Pancreas (tissue), 10 donors: ENCODE data around the gene SETD9. TPM values are rescaled to one million over a fixed set of nuclear protein-coding genes. Genes with fewer than 3 reads are reported as not detected.

Source experiments
- ATAC-seq, 4 donors: fragments of 200-7000 bp; cut with Tn5 transposase; one replicate each; pipeline versions ENCODE4 v1.8.0 to v1.9.1; 2020; ENCODE audit warnings: mild to moderate bottlenecking in 4 of 4, moderate library complexity in 4 of 4
- DNase-seq, 6 donors: peaks; one replicate each; pipeline ENCODE4 v3.0.0-alpha.2; 2020
- FAIRE-seq: peaks from 2 replicates; lab custom pipeline; 2012; peaks lifted over from hg19 to GRCh38; lab: Jason Lieb, UNC
- H3K27ac ChIP-seq, 4 donors: fragments of 200-600 bp; sonication (generic); 1 replicate in 3 of 4; 2 replicates in 1 of 4; pipeline versions ENCODE4 v1.5.0 to v1.8.0; 2020
- H3K27me3 ChIP-seq, 4 donors: fragments of 200-600 bp; one replicate each; pipeline ENCODE4 v1.8.0; 2021
- H3K36me3 ChIP-seq, 3 donors: fragments of 200-600 bp; sonication (generic) in 1 of 3; one replicate each; pipeline versions ENCODE4 v1.5.0 to v1.8.0; 2020 to 2021
- H3K4me1 ChIP-seq, 3 donors: fragments of 200-600 bp; one replicate each; pipeline ENCODE4 v1.8.0; 2021
- H3K4me3 ChIP-seq, 4 donors: fragments of 200-600 bp; sonication (generic) in 2 of 4; one replicate each; pipeline versions ENCODE4 v1.5.0 to v1.8.0; 2020 to 2021
- H3K9me3 ChIP-seq, 4 donors: fragments of 200-600 bp; one replicate each; pipeline ENCODE4 v1.8.0; 2021
- WGBS, 2 donors: extraction: QIAGEN DNeasy Blood & Tissue Kit; methylation state at CpG; one replicate each; pipeline ENCODE4 v1.1.7; 2013; 5-methylcytosine and 5-hydroxymethylcytosine counted together
- intact Hi-C, 3 donors: fragments of 100-400 bp; cut with DNase I; formaldehyde crosslinking; loops; one replicate each; pipeline versions ENCODE4 v1.11.1 to v1.14.2; 2022
- polyA plus RNA-seq, 2 donors: library from polyadenylated mRNA; stranded (reverse); fragments of 200-250 nt; gene quantifications; one replicate each; pipeline ENCODE4 v1.2.3, GENCODE V29; 2013
- total RNA-seq, 6 donors: library from RNA; stranded (reverse); fragmentation: NEBNext Ultra II Directional in 4 of 6; extraction: Animal tissue kit (Norgen Biotek cat#: 25700) in 4 of 6; gene quantifications; one replicate each; pipeline versions ENCODE4 v1.2.1 to v1.2.4, GENCODE V29; 2021 to 2023
- TF ChIP-seq, protein P1 (sequence below), 4 donors: fragments of 200-600 bp; sonication (generic) in 3 of 4; IDR thresholded peaks; one replicate each; pipeline versions ENCODE4 v1.5.0 to v1.8.0; 2021; ENCODE audit warnings: antibody characterized with exemption in 4 of 4
- donor health status: healthy with polysubstance abuse.
- donor health status: DM: no; HTN: no; CAD: no; lungs with moderate emphysema.
- donor health status: DM: no; HTN: no; CAD: no.
- donor health status: control.
- donor health status: control.
- donor health status: Bipolar disorder and iron deficiency.
- donor health status: DM: yes; HTN: yes; CAD: no.
- donor health status: DM: no; HTN: no; CAD: no.
- donor health status: DM: no; HTN: no; CAD: no.
- donor health status: DM: yes; HTN: yes; CAD: no.

Gene SETD9
- total and polyA plus RNA-seq, 8 donors = 4.6 to 9.7 (median 6.5) TPM

DNA sequence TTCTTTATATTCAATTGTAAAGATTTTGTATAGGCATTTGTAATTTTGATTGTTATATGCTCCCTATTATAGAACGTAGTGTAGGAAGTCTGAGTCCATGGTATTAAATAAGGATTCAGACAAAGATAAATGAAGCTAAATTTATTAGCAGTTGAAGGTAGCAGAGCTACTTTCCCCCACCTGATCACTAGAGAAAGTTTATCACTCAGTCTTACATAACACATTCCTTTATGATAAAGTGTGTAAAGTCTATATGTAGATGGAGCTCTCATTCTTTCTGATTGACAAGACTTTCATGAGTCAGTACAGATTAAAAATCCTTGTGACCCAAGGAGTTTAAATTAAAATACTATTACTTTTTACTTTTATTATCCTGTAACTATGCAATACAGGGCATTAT lies 44.9 kb downstream of the SETD9 start:
- FAIRE-seq (no peak), DNase-seq (no peak), ATAC-seq (no peak)
- TF ChIP-seq, protein P1, sequence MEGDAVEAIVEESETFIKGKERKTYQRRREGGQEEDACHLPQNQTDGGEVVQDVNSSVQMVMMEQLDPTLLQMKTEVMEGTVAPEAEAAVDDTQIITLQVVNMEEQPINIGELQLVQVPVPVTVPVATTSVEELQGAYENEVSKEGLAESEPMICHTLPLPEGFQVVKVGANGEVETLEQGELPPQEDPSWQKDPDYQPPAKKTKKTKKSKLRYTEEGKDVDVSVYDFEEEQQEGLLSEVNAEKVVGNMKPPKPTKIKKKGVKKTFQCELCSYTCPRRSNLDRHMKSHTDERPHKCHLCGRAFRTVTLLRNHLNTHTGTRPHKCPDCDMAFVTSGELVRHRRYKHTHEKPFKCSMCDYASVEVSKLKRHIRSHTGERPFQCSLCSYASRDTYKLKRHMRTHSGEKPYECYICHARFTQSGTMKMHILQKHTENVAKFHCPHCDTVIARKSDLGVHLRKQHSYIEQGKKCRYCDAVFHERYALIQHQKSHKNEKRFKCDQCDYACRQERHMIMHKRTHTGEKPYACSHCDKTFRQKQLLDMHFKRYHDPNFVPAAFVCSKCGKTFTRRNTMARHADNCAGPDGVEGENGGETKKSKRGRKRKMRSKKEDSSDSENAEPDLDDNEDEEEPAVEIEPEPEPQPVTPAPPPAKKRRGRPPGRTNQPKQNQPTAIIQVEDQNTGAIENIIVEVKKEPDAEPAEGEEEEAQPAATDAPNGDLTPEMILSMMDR (IDR thresholded peaks at IDR 0.05) = no peak
- H3K27me3 ChIP-seq = no peaks in the 10 kb centered on the region
- no peak overlapping the region for H3K27ac ChIP-seq
- 85 to 98% methylated on average over 1 of the region's 1 CpG for WGBS, 2 donors
- intact Hi-C loops = no loop called here
- no peaks in the 10 kb centered on the region for H3K36me3 ChIP-seq
- no peaks in the 10 kb centered on the region for H3K9me3 ChIP-seq
- H3K4me1 ChIP-seq = peaks cover 0 to 10% (median 7%) of the 10 kb centered on the region in 3 donors
- H3K4me3 ChIP-seq = no peak overlapping the region

DNA sequence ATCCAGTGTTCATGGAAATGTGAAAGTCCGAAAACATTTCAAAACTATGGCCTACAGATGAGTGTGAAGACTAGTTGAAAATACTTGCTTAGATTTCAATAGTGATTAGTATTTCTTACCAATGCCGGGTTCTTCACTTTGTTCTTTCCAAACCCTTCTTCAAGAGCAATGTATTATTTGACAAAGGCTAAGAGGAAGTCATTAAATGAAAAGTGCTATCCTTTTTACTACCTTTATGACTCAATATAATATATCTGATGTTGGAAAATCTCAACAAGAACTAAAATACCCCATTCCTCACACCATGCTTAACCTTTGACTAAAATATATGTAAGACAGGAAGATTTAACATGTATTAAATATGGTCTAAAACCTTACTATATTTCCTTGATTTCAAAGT lies 49.2 kb downstream of the SETD9 start:
- H3K4me3 ChIP-seq = no peak overlapping the region
- TF ChIP-seq, protein P1 (IDR thresholded peaks at IDR 0.05) = no peak
- intact Hi-C loops = no loop called here
- no peaks in the 10 kb centered on the region for H3K9me3 ChIP-seq
- H3K4me1 ChIP-seq = no peaks in the 10 kb centered on the region
- no peaks in the 10 kb centered on the region for H3K36me3 ChIP-seq
- no peak for FAIRE-seq
- WGBS, 2 donors = 95 to 97% methylated on average over 2 of the region's 2 CpGs
- H3K27me3 ChIP-seq = no peaks in the 10 kb centered on the region
- H3K27ac ChIP-seq = no peak overlapping the region
- DNase-seq = no peak
- no peak for ATAC-seq

DNA sequence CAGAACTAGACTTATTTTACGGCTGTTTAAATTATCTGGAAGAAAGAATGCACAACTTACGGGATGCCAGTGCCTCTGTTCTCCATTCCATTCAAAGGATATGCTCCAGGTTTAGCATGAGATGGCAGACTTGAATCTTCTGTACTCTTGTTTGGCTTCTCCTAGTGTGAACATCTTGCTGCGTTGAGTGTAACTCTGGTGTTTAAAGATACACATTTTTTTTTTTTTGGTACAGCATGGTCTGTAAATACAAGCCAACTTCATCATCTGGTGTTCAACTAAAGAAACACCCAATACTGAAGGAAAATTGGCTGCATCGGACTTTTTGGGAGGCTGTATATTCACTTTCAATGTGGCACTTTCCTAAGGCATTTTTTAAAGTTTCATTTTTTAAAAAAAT lies 49.9 kb downstream of the SETD9 start:
- TF ChIP-seq, protein P1 (IDR thresholded peaks at IDR 0.05) = no peak
- no peak for FAIRE-seq
- no peak for DNase-seq
- H3K36me3 ChIP-seq = no peaks in the 10 kb centered on the region
- WGBS, 2 donors = 83% methylated on average over 4 of the region's 4 CpGs
- no peaks in the 10 kb centered on the region for H3K9me3 ChIP-seq
- no peaks in the 10 kb centered on the region for H3K4me1 ChIP-seq
- intact Hi-C loops = no loop called here
- no peaks in the 10 kb centered on the region for H3K27me3 ChIP-seq
- no peak for ATAC-seq
- no peak overlapping the region for H3K4me3 ChIP-seq
- H3K27ac ChIP-seq = no peak overlapping the region

DNA sequence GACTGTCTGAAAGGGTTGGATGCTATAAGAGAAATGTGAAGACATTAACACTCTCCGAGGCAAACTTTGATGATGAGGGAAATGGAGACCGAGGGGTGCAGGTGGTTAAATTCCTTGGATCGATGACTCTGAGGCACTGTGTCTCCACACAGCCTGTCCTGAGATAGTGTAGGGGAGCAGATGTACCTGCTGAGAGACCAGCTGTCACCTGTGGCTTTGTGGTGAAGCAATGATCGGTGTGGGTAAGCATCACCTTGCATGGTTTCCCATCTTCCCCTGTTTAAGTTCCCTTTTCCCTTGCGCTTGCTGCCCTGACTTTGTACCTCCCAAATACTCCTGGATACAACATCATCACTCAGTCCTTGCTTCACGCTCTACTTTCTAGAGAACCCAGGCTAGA lies 52.4 kb downstream of the SETD9 start:
- no peak for FAIRE-seq
- no peaks in the 10 kb centered on the region for H3K27me3 ChIP-seq
- H3K4me3 ChIP-seq = no peak overlapping the region
- TF ChIP-seq, protein P1 (IDR thresholded peaks at IDR 0.05) = no peak
- ATAC-seq = no peak
- DNase-seq = no peak
- H3K27ac ChIP-seq = no peak overlapping the region
- H3K4me1 ChIP-seq = no peaks in the 10 kb centered on the region
- WGBS, 2 donors = 83% methylated on average over 6 of the region's 6 CpGs
- no peaks in the 10 kb centered on the region for H3K9me3 ChIP-seq
- no peaks in the 10 kb centered on the region for H3K36me3 ChIP-seq
- intact Hi-C loops = no loop called here

DNA sequence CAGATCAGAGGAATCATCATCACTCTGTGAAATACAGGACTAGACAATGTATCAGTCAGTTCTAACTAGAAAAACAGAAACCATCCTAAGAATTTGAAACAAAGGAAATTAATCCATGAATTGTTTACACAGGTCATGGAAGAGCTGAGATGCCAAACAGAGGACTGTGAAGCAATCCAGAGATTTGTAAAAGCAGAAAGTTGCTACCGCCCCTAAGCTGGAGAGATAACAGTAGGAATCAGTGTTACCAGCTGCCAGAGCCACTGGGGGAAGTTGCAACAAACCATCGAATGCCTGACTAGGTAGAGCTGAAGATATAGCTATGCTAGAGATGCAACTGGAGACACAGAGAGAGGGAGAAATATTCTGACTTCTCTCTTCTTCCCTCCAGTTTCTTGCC lies 52.9 kb downstream of the SETD9 start:
- Histone ChIP-seq H3K27me3 (no peaks in the 10 kb centered on the region), H3K36me3 (no peaks in the 10 kb centered on the region), H3K4me3 (no peak overlapping the region), H3K27ac (no peak overlapping the region), H3K9me3 (no peaks in the 10 kb centered on the region), H3K4me1 (no peaks in the 10 kb centered on the region)
- 7 to 13% methylated on average over 2 of the region's 2 CpGs for WGBS, 2 donors
- DNase-seq (no peak), FAIRE-seq (no peak), ATAC-seq (no peak)
- TF ChIP-seq, protein P1 (IDR thresholded peaks at IDR 0.05) = no peak
- intact Hi-C loops = no loop called here
